HEK293T (cell line): ENCODE measurements around the gene RBFOX2.

ENCODE experiments used
- ARNT ChIP-seq: fragments of 450-650 bp; IDR thresholded peaks from 2 replicates; pipeline ENCODE4 v1.6.1; 2017; ENCODE audit warnings: mild to moderate bottlenecking
- FOXK2 ChIP-seq: fragments of 450-650 bp; IDR thresholded peaks from 2 replicates; pipeline ENCODE4 v1.6.1; 2016; ENCODE audit warnings: mild to moderate bottlenecking

GRCh38 chr22:35733036-35733435 lies 295.6 kb downstream of the RBFOX2 start:
- TF ChIP-seq ARNT (no peak), FOXK2 (no peak)
